PFSK-1 (cell line): ENCODE data around the gene APCDD1.

ENCODE experiments used
- FOXP2 ChIP-seq: optimal IDR thresholded peaks from 2 replicates; pipeline ENCODE3; 2011; ENCODE audit warnings: borderline replicate concordance, control low read depth, inconsistent platforms; ENCODE audit not compliant: insufficient read depth; ENCODE audit errors: extremely low read length, extremely low read depth
- POLR2AphosphoS5 ChIP-seq: IDR thresholded peaks from 2 replicates; pipeline ENCODE4 v1.6.1; 2012; ENCODE audit warnings: low read depth, mild to moderate bottlenecking, control low read depth, low read length, moderate library complexity
- SIN3A ChIP-seq: IDR thresholded peaks from 2 replicates; pipeline ENCODE4 v1.6.1; 2012; ENCODE audit warnings: mild to moderate bottlenecking, low read length, moderate library complexity, borderline replicate concordance; ENCODE audit not compliant: insufficient read depth
- TAF1 ChIP-seq: IDR thresholded peaks from 2 replicates; pipeline ENCODE4 v1.6.1; 2012; ENCODE audit warnings: low read length, control low read depth, borderline replicate concordance; ENCODE audit not compliant: insufficient read depth
- TF ChIP-seq, protein P1 (sequence below), 2 experiments: IDR thresholded peaks; 2 replicates each; pipeline versions ENCODE4 v1.6.1 to v1.8.0; 2011 to 2012; ENCODE audit warnings: low read depth in 2 of 2, low read length in 2 of 2, control low read depth in 1 of 2, inconsistent platforms in 1 of 2, mild to moderate bottlenecking in 1 of 2, moderate library complexity in 1 of 2; ENCODE audit not compliant: insufficient read depth in 1 of 2

Gene APCDD1

DNA sequence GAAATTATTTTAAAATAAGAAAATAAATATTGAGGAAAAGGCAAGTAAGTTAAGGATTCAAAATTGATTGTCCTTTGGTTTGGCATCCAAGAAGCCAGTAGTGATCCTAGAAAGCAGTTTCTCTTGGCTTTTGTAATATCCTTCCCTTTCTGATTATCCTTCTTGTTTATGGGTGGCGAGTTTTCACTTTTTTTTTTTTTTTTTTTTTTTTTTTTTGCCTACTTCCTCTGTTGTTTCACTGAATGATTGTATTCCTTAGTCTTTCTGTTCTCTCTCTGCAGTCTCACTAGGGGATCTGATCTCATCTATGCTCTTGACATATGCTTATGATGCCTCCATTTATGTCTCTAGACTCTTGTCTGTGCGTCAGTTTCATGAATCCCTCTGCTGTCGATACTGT lies 75.6 kb downstream of the APCDD1 start:
- TF ChIP-seq SIN3A (no peak), TAF1 (no peak), POLR2AphosphoS5 (no peak), FOXP2 (no peak)
- TF ChIP-seq, protein P1, sequence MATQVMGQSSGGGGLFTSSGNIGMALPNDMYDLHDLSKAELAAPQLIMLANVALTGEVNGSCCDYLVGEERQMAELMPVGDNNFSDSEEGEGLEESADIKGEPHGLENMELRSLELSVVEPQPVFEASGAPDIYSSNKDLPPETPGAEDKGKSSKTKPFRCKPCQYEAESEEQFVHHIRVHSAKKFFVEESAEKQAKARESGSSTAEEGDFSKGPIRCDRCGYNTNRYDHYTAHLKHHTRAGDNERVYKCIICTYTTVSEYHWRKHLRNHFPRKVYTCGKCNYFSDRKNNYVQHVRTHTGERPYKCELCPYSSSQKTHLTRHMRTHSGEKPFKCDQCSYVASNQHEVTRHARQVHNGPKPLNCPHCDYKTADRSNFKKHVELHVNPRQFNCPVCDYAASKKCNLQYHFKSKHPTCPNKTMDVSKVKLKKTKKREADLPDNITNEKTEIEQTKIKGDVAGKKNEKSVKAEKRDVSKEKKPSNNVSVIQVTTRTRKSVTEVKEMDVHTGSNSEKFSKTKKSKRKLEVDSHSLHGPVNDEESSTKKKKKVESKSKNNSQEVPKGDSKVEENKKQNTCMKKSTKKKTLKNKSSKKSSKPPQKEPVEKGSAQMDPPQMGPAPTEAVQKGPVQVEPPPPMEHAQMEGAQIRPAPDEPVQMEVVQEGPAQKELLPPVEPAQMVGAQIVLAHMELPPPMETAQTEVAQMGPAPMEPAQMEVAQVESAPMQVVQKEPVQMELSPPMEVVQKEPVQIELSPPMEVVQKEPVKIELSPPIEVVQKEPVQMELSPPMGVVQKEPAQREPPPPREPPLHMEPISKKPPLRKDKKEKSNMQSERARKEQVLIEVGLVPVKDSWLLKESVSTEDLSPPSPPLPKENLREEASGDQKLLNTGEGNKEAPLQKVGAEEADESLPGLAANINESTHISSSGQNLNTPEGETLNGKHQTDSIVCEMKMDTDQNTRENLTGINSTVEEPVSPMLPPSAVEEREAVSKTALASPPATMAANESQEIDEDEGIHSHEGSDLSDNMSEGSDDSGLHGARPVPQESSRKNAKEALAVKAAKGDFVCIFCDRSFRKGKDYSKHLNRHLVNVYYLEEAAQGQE (IDR thresholded peaks at IDR 0.05; ENCODE audit: insufficient read depth in 1 of 2, low read depth in 2 of 2, low read length in 2 of 2), result no peak

DNA sequence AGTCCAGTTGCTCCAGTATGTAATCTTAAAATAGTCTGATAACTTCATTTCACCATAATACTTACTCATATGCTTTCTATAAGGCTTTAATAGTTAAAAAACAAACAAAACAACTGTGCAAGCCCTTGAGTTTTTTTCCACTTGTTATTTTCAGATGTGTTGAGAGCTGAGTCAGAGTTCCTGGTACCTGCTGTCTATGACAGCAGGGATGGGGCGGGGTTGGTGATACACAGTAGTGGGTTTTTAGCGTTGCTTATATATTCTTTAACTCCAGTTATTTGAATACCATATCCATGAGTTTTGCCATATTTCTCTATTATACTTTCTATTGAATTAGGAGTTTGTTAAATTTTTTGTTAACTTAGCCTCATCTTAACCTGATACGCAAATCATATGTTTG lies 76.4 kb downstream of the APCDD1 start:
- TF ChIP-seq, protein P1 (IDR thresholded peaks at IDR 0.05; ENCODE audit: insufficient read depth in 1 of 2, low read depth in 2 of 2, low read length in 2 of 2), result no peak
- no peak for TF ChIP-seq FOXP2
- no peak for TF ChIP-seq POLR2AphosphoS5
- no peak for TF ChIP-seq SIN3A
- TF ChIP-seq TAF1, result no peak

DNA sequence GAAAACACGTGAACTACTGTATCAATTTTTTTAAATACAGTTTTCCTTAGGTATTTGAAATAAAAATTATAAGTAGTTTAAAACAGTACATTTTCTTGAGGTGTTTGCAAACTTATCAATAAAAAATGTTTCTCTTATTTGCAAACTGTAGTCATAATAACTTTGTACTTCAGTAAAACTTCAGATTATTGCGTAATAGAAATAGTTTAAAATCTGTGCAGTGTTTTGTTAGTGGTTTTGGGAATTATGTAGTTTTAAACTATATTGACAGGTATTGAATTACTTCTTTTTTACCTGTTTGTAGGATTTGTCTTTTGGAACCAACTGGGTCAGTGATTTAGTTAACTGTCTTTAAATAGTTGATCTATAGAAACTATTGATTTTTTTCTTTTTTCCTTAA lies 78.7 kb downstream of the APCDD1 start:
- TF ChIP-seq POLR2AphosphoS5 (no peak), TAF1 (no peak), SIN3A (no peak), FOXP2 (no peak)
- TF ChIP-seq, protein P1 (IDR thresholded peaks at IDR 0.05; ENCODE audit: insufficient read depth in 1 of 2, low read depth in 2 of 2, low read length in 2 of 2), result no peak

DNA sequence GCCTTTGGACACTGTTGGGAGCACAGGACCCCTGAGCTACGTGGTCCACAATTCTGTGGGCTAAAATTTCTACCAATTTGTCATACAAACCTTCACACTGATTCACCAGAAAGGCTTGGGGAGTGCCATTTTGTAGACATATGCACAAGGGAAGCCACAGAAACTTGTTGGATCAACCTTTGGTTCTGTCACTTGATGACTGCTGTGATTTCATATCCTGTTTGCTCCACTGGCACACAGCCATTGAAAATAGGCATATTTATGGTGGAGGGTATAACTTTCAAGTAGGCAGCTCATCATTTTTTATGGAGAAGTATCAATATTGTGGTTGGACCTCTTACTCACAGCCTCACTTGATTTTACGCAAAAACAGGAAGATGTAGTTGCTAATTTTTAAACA lies 81.8 kb downstream of the APCDD1 start:
- TF ChIP-seq SIN3A (no peak), TAF1 (no peak), POLR2AphosphoS5 (no peak), FOXP2 (no peak)
- TF ChIP-seq, protein P1 (IDR thresholded peaks at IDR 0.05; ENCODE audit: insufficient read depth in 1 of 2, low read depth in 2 of 2, low read length in 2 of 2), result no peak

DNA sequence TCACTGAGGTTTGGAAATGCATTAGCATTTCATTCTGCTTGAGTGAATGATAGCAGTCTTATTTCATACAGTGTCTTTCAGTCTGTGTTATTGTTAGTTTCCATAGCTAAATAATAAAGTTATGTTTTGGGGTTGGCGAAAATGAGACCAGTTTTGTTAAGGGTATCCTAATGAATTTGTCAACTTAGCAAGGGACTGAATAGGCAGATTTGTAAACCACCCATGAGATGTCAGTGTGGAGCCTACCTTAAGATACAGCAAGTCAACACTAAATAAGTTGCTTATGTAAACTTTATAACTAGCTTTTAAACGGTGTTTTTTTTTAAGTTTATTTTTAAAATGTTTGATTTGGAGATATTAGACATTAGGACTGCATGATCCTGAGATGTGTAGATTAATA lies 83.3 kb downstream of the APCDD1 start:
- TF ChIP-seq POLR2AphosphoS5 (no peak), FOXP2 (no peak), TAF1 (no peak), SIN3A (no peak)
- TF ChIP-seq, protein P1 (IDR thresholded peaks at IDR 0.05; ENCODE audit: insufficient read depth in 1 of 2, low read depth in 2 of 2, low read length in 2 of 2), result no peak
